Central memory CD4-positive, alpha-beta T cell (primary cell): ENCODE data around the gene FH.

ENCODE experiments used
- DNase-seq: peaks from one replicate; pipeline ENCODE4 v3.0.0; 2022

The FH gene

DNA sequence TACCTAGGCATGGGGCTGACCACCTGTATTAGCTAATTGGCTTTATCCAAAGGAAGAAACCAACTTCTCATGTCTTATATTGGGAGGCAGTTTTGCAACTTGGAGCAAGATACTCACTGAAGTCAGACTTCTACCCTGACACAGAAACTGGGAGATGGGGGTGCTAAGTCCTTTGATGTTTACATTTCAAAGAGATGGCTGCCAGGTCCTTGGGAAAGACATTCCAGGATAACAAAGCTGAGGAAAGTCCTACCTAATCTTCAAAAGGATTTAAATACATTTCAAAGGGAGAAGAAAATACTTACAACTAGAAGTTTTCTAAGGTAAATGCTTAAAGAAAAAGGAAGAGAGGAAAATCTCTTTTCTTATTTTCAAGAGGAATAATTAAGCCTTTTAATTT, 62.1 kb downstream of the FH start:
- DNase-seq, result no peak

DNA sequence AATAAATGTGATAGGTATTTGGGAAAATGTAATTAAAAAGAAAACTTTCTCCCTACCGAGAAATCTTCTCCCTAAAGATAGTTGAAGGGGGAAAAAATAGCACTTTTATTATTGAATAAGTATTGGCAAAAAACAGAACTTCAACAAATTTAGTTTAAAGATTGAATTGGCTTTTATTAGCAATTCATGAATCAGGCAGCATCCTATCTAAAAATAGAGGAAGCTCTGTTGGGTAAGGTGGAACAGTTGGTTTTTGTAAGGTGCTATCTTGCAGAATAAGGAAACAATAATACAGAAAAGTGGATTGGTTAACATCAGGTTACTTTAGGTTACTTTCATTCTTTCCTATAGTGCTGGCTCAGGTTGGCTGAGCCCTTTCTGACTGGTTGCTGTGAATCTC, 62.8 kb downstream of the FH start:
- DNase-seq, result no peak

DNA sequence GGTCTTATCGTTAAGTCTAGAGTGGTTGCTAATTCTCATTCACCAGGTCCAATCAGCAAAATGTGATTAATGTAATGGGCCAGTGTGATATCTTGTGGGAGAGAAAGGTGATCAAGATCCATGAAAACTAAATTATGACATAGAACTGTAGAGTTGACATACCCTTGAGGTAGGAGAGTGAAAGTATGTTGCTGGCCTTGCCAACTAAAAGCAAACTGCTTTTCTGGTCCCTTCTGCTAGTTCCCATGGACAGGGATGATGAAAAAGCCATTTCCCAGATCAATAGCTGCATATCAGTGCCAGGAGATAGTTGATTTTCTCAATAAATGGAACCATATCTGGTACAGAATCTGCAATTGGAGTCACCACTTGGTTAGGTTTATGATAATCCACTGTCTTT, 65.8 kb downstream of the FH start:
- no peak for DNase-seq

DNA sequence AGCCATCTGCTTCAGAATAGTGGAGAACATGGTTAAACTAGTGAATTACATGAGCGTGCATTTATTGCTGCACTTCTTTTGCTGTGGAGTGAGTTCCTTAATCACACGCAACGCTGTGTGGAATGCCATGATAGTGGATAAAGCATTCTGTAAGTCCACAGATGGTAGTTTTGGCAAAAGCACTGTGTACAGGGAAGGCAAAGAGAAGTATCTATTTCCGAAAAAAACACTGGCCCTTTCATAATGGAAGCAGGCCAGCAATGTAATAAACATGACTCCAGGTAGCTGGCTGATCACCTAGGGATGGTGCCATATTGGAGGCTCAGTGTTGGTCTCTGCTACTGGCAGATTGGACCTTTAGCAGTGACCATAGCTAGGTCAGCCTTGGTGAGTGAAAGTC, 67.6 kb downstream of the FH start:
- DNase-seq, result no peak
